Upper lobe of right lung (tissue), 1 donor: Measurements from ENCODE around the gene ALDH3A2. TPM values are rescaled to one million over a fixed set of nuclear protein-coding genes. Genes with fewer than 3 reads are reported as not detected.

Experiments used
- ATAC-seq: fragments of 200-7000 bp; cut with Tn5 transposase; one replicate; pipeline ENCODE4 v1.9.1; 2020; ENCODE audit warnings: mild to moderate bottlenecking, moderate library complexity
- DNase-seq: peaks from one replicate; pipeline ENCODE4 v3.0.0-alpha.2; 2020
- H3K27ac ChIP-seq: fragments of 200-600 bp; one replicate; pipeline ENCODE4 v1.8.0; 2022
- H3K27me3 ChIP-seq: fragments of 200-600 bp; one replicate; pipeline ENCODE4 v1.8.0; 2022; ENCODE audit warnings: mild to moderate bottlenecking
- H3K36me3 ChIP-seq: fragments of 200-600 bp; one replicate; pipeline ENCODE4 v1.8.0; 2022
- H3K4me1 ChIP-seq: fragments of 200-600 bp; one replicate; pipeline ENCODE4 v1.8.0; 2022
- H3K4me3 ChIP-seq: fragments of 200-600 bp; one replicate; pipeline ENCODE4 v1.8.0; 2022; ENCODE audit warnings: mild to moderate bottlenecking
- H3K9me3 ChIP-seq: fragments of 200-600 bp; one replicate; pipeline ENCODE4 v1.8.0; 2022
- CTCF ChIP-seq: fragments of 200-600 bp; IDR thresholded peaks from one replicate; pipeline ENCODE4 v1.8.0; 2022; ENCODE audit warnings: antibody characterized with exemption
- intact Hi-C: fragments of 100-400 bp; cut with DNase I; formaldehyde crosslinking; loops from one replicate; pipeline ENCODE4 v1.11.0; 2022
- total RNA-seq: library from RNA; stranded (reverse); fragmentation: NEBNext Ultra II Directional; extraction: Animal tissue kit (Norgen Biotek cat#: 25700); gene quantifications from one replicate; pipeline ENCODE4 v1.2.1, GENCODE V29; 2021
- donor health status: DM: no; HTN: yes; CAD: no; lungs with severe emphysema.

The ALDH3A2 gene
- total RNA-seq, 1 donor from 2014 or later: 134 TPM

DNA sequence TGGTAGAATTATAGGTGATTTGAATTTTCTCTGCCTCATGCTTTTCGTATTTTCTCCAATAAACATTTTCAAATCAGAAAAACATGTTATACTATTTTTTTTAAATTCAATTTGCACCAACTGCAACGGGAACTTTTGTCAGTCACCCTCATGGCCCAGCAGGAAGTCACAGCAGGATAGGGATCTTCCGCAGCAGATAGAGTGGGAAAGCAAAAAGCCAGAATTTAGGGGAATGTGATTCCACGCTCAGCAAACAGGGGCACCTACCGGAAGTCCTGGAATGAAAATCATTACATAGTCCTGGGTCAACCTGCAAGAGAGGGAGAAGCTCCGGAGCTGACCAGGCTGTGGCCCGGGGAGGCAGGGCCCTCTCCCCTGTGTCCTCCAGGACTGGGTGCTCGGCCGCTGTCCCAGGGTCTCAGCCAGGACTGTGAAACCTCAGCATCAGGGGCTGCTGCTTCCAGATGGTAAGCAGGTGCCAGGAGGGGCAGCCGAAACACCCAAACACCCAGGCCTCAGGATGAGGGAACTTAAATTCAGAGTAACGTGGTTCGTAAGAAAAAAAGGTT is 64.0 kb downstream of the ALDH3A2 start:
- Histone ChIP-seq H3K27me3 (no peaks in the 10 kb centered on the region), H3K27ac (no peak overlapping the region), H3K4me3 (no peak overlapping the region), H3K4me1 (no peaks in the 10 kb centered on the region), H3K36me3 (no peaks in the 10 kb centered on the region), H3K9me3 (no peaks in the 10 kb centered on the region)
- no peak for DNase-seq
- no peak for ATAC-seq
- intact Hi-C loops: no loop called here
- TF ChIP-seq CTCF: no peak

DNA sequence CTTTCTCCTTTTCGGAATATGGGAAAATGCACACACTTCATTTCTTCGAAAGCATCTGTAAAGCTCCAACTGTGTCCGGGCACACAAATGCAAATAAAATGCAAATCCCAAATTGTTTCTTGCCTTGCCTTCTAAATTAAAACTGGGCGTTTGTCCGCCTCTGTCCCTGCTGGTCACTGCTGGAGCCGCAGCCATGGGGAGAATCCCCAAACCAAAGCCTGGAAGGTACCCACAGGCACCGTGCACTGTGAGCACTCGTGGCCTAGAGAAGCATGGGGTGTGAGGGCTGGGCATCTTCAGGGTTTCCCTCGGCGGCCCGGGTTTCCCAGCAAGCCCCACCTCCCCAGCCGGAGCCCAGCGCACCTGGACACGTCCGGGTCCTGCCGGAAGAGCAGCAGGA is 64.9 kb downstream of the ALDH3A2 start:
- Histone ChIP-seq H3K9me3 (no peaks in the 10 kb centered on the region), H3K36me3 (no peaks in the 10 kb centered on the region), H3K4me3 (no peak overlapping the region), H3K27me3 (no peaks in the 10 kb centered on the region), H3K27ac (no peak overlapping the region), H3K4me1 (no peaks in the 10 kb centered on the region)
- ATAC-seq: no peak
- TF ChIP-seq CTCF: no peak
- DNase-seq: no peak
- intact Hi-C loops: no loop called here

GRCh38 chr17:19713901-19714361 is 65.4 kb downstream of the ALDH3A2 start:
- H3K36me3 ChIP-seq: no peaks in the 10 kb centered on the region
- DNase-seq (no peak), ATAC-seq (no peak)
- no peaks in the 10 kb centered on the region for H3K9me3 ChIP-seq
- no peak overlapping the region for H3K27ac ChIP-seq
- no peak overlapping the region for H3K4me3 ChIP-seq
- no peaks in the 10 kb centered on the region for H3K4me1 ChIP-seq
- intact Hi-C loops: no loop called here
- no peak for TF ChIP-seq CTCF
- no peaks in the 10 kb centered on the region for H3K27me3 ChIP-seq

- Histone ChIP-seq H3K27ac (no peak overlapping the region), H3K4me3 (no peak overlapping the region), H3K27me3 (no peaks in the 10 kb centered on the region), H3K36me3 (no peaks in the 10 kb centered on the region), H3K9me3 (no peaks in the 10 kb centered on the region), H3K4me1 (no peaks in the 10 kb centered on the region)
- TF ChIP-seq CTCF: no peak
- DNase-seq (no peak), ATAC-seq (no peak)
- intact Hi-C loops: no loop called here
Measured at GRCh38 chr17:19714542-19715411, 66.2 kb downstream of the ALDH3A2 start.

GRCh38 chr17:19716108-19717030 is 67.8 kb downstream of the ALDH3A2 start, which contains the start of gene SLC47A2:
TSS of gene SLC47A2 (minus strand) at chr17:19716584. CDS start at chr17:19716555, 29 bp downstream.
- TF ChIP-seq CTCF: no peak
- peak; percentile 50 for DNase-seq
- peaks cover 6% of the 10 kb centered on the region for H3K4me1 ChIP-seq

More at GRCh38 chr17:19716108-19717030, 67.8 kb downstream of the ALDH3A2 start, which contains the start of gene SLC47A2:
- Histone ChIP-seq H3K9me3 (no peaks in the 10 kb centered on the region), H3K36me3 (no peaks in the 10 kb centered on the region), H3K27ac (no peak within 1 kb of the TSS), H3K4me3 (no peak within 1 kb of the TSS), H3K27me3 (no peaks in the 10 kb centered on the region)
- intact Hi-C loops: no loop called here
- ATAC-seq: no peak
